GM23338 (cell line): ENCODE data around the gene CMPK2.

ENCODE experiments used
- EZH2 ChIP-seq: fragments of 200-600 bp; sonication (generic); IDR thresholded peaks from one replicate; pipeline ENCODE4 v1.8.0; 2017; ENCODE audit warnings: antibody characterized with exemption, mild to moderate bottlenecking, low read depth; ENCODE audit not compliant: unreplicated experiment
- EZH2phosphoT487 ChIP-seq: fragments of 200-600 bp; sonication (generic); IDR thresholded peaks from one replicate; pipeline ENCODE4 v1.8.1; 2018; ENCODE audit warnings: antibody characterized with exemption; ENCODE audit not compliant: unreplicated experiment
- JUNB ChIP-seq: IDR thresholded peaks from one replicate; pipeline ENCODE4 v1.6.1; 2016; ENCODE audit warnings: antibody characterized with exemption; ENCODE audit not compliant: unreplicated experiment
- POLR2AphosphoS5 ChIP-seq: IDR thresholded peaks from 2 replicates; pipeline ENCODE4 v1.6.1; 2016; ENCODE audit warnings: antibody characterized with exemption, low read depth
- TF ChIP-seq, protein P1 (sequence below): IDR thresholded peaks from one replicate; pipeline ENCODE4 v1.6.1; 2018; ENCODE audit warnings: antibody characterized with exemption; ENCODE audit not compliant: unreplicated experiment
- TF ChIP-seq, protein P2 (sequence below), 2 experiments: fragments of 200-600 bp in 1 of 2; sonication (generic) in 1 of 2; conservative IDR thresholded peaks; 2 replicates each; pipeline versions ENCODE4 v1.5.1 to v1.6.1; 2016 to 2017; ENCODE audit warnings: antibody characterized with exemption in 2 of 2, low read depth in 2 of 2, mild to moderate bottlenecking in 2 of 2, moderate library complexity in 1 of 2
- TF ChIP-seq, protein P3 (sequence below): IDR thresholded peaks from 2 replicates; pipeline ENCODE4 v1.6.1; 2016; ENCODE audit warnings: antibody characterized with exemption

DNA sequence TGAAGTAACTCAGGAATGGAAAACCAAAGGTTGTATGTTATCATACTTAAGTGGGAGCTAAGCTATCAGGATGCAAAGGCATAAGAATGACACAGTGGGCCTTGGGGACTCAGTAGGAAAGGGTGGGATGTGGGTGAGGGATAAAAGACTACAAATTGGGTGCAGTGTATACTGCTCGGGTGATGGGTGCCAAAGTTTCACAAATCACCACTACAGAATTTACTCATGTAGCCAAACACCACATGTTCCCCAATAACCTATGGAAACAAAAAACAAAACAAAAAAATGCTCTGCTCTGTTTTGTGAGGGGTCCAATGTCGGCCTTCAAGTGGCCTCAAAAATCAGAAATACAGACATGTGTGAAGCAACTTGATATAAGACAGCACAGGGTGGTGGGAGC lies 42.6 kb upstream of the CMPK2 start:
- TF ChIP-seq EZH2phosphoT487 (no peak), EZH2 (no peak), JUNB (no peak), POLR2AphosphoS5 (no peak)
- TF ChIP-seq, protein P1, sequence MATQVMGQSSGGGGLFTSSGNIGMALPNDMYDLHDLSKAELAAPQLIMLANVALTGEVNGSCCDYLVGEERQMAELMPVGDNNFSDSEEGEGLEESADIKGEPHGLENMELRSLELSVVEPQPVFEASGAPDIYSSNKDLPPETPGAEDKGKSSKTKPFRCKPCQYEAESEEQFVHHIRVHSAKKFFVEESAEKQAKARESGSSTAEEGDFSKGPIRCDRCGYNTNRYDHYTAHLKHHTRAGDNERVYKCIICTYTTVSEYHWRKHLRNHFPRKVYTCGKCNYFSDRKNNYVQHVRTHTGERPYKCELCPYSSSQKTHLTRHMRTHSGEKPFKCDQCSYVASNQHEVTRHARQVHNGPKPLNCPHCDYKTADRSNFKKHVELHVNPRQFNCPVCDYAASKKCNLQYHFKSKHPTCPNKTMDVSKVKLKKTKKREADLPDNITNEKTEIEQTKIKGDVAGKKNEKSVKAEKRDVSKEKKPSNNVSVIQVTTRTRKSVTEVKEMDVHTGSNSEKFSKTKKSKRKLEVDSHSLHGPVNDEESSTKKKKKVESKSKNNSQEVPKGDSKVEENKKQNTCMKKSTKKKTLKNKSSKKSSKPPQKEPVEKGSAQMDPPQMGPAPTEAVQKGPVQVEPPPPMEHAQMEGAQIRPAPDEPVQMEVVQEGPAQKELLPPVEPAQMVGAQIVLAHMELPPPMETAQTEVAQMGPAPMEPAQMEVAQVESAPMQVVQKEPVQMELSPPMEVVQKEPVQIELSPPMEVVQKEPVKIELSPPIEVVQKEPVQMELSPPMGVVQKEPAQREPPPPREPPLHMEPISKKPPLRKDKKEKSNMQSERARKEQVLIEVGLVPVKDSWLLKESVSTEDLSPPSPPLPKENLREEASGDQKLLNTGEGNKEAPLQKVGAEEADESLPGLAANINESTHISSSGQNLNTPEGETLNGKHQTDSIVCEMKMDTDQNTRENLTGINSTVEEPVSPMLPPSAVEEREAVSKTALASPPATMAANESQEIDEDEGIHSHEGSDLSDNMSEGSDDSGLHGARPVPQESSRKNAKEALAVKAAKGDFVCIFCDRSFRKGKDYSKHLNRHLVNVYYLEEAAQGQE: no peak
- TF ChIP-seq, protein P2, sequence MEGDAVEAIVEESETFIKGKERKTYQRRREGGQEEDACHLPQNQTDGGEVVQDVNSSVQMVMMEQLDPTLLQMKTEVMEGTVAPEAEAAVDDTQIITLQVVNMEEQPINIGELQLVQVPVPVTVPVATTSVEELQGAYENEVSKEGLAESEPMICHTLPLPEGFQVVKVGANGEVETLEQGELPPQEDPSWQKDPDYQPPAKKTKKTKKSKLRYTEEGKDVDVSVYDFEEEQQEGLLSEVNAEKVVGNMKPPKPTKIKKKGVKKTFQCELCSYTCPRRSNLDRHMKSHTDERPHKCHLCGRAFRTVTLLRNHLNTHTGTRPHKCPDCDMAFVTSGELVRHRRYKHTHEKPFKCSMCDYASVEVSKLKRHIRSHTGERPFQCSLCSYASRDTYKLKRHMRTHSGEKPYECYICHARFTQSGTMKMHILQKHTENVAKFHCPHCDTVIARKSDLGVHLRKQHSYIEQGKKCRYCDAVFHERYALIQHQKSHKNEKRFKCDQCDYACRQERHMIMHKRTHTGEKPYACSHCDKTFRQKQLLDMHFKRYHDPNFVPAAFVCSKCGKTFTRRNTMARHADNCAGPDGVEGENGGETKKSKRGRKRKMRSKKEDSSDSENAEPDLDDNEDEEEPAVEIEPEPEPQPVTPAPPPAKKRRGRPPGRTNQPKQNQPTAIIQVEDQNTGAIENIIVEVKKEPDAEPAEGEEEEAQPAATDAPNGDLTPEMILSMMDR (conservative IDR thresholded peaks at IDR 0.05; ENCODE audit: low read depth in 2 of 2): no peak
- TF ChIP-seq, protein P3, sequence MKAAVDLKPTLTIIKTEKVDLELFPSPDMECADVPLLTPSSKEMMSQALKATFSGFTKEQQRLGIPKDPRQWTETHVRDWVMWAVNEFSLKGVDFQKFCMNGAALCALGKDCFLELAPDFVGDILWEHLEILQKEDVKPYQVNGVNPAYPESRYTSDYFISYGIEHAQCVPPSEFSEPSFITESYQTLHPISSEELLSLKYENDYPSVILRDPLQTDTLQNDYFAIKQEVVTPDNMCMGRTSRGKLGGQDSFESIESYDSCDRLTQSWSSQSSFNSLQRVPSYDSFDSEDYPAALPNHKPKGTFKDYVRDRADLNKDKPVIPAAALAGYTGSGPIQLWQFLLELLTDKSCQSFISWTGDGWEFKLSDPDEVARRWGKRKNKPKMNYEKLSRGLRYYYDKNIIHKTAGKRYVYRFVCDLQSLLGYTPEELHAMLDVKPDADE: no peak
